Vagina (tissue), 2 donors: Measurements from ENCODE around the gene LIN28B.

ENCODE experiments used
- POLR2A ChIP-seq, 2 donors: fragments of 450-650 bp; IDR thresholded peaks; one replicate each; pipeline ENCODE4 v1.6.1; 2017; ENCODE audit warnings: antibody characterized with exemption in 2 of 2, mild to moderate bottlenecking in 2 of 2, moderate library complexity in 2 of 2
- TF ChIP-seq, protein P1 (sequence below), 3 experiments: fragments of 450-650 bp in 2 of 3; fragments of 200-600 bp in 1 of 3; sonication (generic) in 1 of 3; IDR thresholded peaks; one replicate each; pipeline ENCODE4 v1.5.1; 2017 to 2019; ENCODE audit warnings: antibody characterized with exemption in 3 of 3, mild to moderate bottlenecking in 2 of 3, moderate library complexity in 2 of 3

DNA sequence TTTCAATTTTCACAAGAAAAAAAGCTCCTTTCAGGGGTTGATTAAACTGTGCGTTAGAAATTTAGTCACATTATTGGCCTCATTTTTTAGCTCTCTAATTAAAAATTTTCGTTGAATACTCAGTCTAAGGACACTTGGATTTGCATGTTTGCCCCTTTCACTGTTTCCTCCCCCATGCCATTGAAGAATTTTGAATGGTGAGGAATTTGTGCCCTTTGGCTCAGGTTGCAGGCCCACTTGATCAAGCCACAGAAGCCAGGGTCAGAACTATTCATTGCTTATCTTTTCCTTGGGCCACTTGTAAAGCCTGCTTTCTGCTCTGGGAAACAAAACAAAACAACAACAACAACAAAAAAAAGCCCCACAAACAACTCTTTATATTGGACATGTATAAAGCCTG, 12.2 kb downstream of the LIN28B start:
- TF ChIP-seq, protein P1, sequence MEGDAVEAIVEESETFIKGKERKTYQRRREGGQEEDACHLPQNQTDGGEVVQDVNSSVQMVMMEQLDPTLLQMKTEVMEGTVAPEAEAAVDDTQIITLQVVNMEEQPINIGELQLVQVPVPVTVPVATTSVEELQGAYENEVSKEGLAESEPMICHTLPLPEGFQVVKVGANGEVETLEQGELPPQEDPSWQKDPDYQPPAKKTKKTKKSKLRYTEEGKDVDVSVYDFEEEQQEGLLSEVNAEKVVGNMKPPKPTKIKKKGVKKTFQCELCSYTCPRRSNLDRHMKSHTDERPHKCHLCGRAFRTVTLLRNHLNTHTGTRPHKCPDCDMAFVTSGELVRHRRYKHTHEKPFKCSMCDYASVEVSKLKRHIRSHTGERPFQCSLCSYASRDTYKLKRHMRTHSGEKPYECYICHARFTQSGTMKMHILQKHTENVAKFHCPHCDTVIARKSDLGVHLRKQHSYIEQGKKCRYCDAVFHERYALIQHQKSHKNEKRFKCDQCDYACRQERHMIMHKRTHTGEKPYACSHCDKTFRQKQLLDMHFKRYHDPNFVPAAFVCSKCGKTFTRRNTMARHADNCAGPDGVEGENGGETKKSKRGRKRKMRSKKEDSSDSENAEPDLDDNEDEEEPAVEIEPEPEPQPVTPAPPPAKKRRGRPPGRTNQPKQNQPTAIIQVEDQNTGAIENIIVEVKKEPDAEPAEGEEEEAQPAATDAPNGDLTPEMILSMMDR (IDR thresholded peaks at IDR 0.05) = no peak
- no peak for TF ChIP-seq POLR2A (IDR thresholded peaks at IDR 0.05)
